Hepatocyte (in vitro differentiated cells): ENCODE data around the gene RBMXL2. TPM values are rescaled to one million over a fixed set of nuclear protein-coding genes. Genes with fewer than 3 reads are reported as not detected.

Experiments used
- DNase-seq: peaks from one replicate; pipeline ENCODE4 v3.0.0-alpha.2; 2016; ENCODE audit warnings: low spot score
- H2AFZ ChIP-seq: fragments of 200-600 bp; sonication (generic); 2 replicates; pipeline ENCODE4 v1.6.0; 2016; ENCODE audit warnings: antibody characterized with exemption, mild to moderate bottlenecking
- H3K27ac ChIP-seq: fragments of 200-600 bp; sonication (generic); 2 replicates; pipeline ENCODE4 v1.5.1; 2016; ENCODE audit warnings: mild to moderate bottlenecking
- H3K27me3 ChIP-seq: fragments of 200-600 bp; sonication (generic); 2 replicates; pipeline ENCODE4 v1.6.1; 2016
- H3K36me3 ChIP-seq: fragments of 200-600 bp; sonication (generic); replicated peaks from 2 replicates; pipeline ENCODE4 v1.5.1; 2016; ENCODE audit warnings: low read depth; ENCODE audit not compliant: insufficient read depth
- H3K4me1 ChIP-seq: fragments of 200-600 bp; sonication (generic); 2 replicates; pipeline ENCODE4 v1.5.1; 2016; ENCODE audit warnings: mild to moderate bottlenecking, moderate library complexity; ENCODE audit not compliant: insufficient read depth
- H3K4me2 ChIP-seq: fragments of 200-600 bp; sonication (generic); 2 replicates; pipeline ENCODE4 v1.6.0; 2016
- H3K4me3 ChIP-seq: fragments of 200-600 bp; sonication (generic); 2 replicates; pipeline ENCODE4 v1.5.1; 2016; ENCODE audit warnings: mild to moderate bottlenecking
- H3K79me2 ChIP-seq: fragments of 200-600 bp; sonication (generic); 2 replicates; pipeline ENCODE4 v1.6.0; 2017; ENCODE audit warnings: mild to moderate bottlenecking
- H3K9me2 ChIP-seq: fragments of 200-600 bp; sonication (generic); replicated peaks from 2 replicates; pipeline ENCODE4 v1.6.0; 2017; ENCODE audit warnings: mild to moderate bottlenecking; ENCODE audit not compliant: insufficient read depth
- H3K9me3 ChIP-seq: fragments of 200-600 bp; sonication (generic); 2 replicates; pipeline ENCODE4 v1.5.1; 2016; ENCODE audit warnings: low read depth, mild to moderate bottlenecking
- H4K20me1 ChIP-seq: fragments of 200-600 bp; sonication (generic); 2 replicates; pipeline ENCODE4 v1.6.0; 2016; ENCODE audit warnings: mild to moderate bottlenecking; ENCODE audit not compliant: insufficient read depth, poor library complexity, severe bottlenecking
- EZH2 ChIP-seq: fragments of 200-600 bp; sonication (generic); IDR thresholded peaks from 2 replicates; pipeline ENCODE4 v1.6.1; 2016; ENCODE audit warnings: antibody characterized with exemption, mild to moderate bottlenecking, borderline replicate concordance
- EZH2phosphoT487 ChIP-seq: fragments of 200-600 bp; sonication (generic); IDR thresholded peaks from one replicate; pipeline ENCODE4 v1.6.1; 2018; ENCODE audit warnings: antibody characterized with exemption, mild to moderate bottlenecking, low read depth, moderate library complexity; ENCODE audit not compliant: unreplicated experiment, severe bottlenecking
- WGBS: methylation state at CpG from one replicate; pipeline ENCODE4 v1.1.6; 2016; ENCODE audit warnings: low lambda C conversion rate; ENCODE audit errors: missing lambda C conversion rate; 5-methylcytosine and 5-hydroxymethylcytosine counted together
- polyA plus RNA-seq: library from polyadenylated mRNA; unstranded; fragments of >200 nt; fragmentation: Nextera tagmentation; extraction: Ambion mirVana; gene quantifications from 2 replicates; pipeline ENCODE4 v1.2.1, GENCODE V29; 2016
- total RNA-seq: library from RNA; depleted of rRNA; stranded (reverse); fragments of >200 nt; gene quantifications from 2 replicates; pipeline ENCODE4 v1.2.3, GENCODE V29; 2014
- TF ChIP-seq, protein P1 (sequence below): fragments of 200-600 bp; sonication (generic); IDR thresholded peaks from 2 replicates; pipeline ENCODE4 v1.5.1; 2016; ENCODE audit warnings: antibody characterized with exemption, mild to moderate bottlenecking; ENCODE audit not compliant: poor library complexity

The RBMXL2 gene
- total and polyA plus RNA-seq, 2 experiments from 2014 or later: 0.30 to 0.35 TPM

DNA sequence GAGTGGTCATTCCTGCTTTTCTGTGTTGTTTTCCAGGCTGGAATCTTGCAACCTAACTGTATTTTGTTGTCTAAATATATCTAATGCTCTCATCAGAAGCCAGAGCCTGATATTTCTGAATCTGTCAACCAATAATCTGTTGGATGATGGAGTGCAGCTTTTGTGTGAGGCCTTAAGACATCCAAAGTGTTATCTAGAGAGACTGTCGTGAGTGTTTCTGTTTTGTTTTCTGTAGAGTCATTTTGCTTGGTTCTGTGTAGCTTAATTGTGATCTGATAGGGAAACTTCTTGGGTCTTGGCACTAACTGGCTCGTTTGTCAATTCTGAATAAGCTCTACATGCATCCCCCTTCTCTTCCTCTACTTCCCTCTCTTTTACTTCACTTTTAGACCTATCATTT is 31.2 kb upstream of the RBMXL2 start:
- no peak overlapping the region for H3K4me2 ChIP-seq
- H3K4me1 ChIP-seq: no peaks in the 10 kb centered on the region
- peak overlapping the region; percentile 21 for H2AFZ ChIP-seq
- no peaks in the 10 kb centered on the region for H3K27me3 ChIP-seq
- no peaks in the 10 kb centered on the region for H3K9me3 ChIP-seq
- H3K79me2 ChIP-seq: no peaks in the 10 kb centered on the region
- H3K9me2 ChIP-seq: no peaks in the 10 kb centered on the region
- no peak for DNase-seq
- no peaks in the 10 kb centered on the region for H3K36me3 ChIP-seq
- TF ChIP-seq EZH2phosphoT487 (no peak), EZH2 (no peak)
- TF ChIP-seq, protein P1, sequence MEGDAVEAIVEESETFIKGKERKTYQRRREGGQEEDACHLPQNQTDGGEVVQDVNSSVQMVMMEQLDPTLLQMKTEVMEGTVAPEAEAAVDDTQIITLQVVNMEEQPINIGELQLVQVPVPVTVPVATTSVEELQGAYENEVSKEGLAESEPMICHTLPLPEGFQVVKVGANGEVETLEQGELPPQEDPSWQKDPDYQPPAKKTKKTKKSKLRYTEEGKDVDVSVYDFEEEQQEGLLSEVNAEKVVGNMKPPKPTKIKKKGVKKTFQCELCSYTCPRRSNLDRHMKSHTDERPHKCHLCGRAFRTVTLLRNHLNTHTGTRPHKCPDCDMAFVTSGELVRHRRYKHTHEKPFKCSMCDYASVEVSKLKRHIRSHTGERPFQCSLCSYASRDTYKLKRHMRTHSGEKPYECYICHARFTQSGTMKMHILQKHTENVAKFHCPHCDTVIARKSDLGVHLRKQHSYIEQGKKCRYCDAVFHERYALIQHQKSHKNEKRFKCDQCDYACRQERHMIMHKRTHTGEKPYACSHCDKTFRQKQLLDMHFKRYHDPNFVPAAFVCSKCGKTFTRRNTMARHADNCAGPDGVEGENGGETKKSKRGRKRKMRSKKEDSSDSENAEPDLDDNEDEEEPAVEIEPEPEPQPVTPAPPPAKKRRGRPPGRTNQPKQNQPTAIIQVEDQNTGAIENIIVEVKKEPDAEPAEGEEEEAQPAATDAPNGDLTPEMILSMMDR: no peak
- H3K4me3 ChIP-seq: no peak overlapping the region
- no peaks in the 10 kb centered on the region for H4K20me1 ChIP-seq
- H3K27ac ChIP-seq: no peak overlapping the region
- WGBS: 45% methylated on average over 2 of the region's 2 CpGs

DNA sequence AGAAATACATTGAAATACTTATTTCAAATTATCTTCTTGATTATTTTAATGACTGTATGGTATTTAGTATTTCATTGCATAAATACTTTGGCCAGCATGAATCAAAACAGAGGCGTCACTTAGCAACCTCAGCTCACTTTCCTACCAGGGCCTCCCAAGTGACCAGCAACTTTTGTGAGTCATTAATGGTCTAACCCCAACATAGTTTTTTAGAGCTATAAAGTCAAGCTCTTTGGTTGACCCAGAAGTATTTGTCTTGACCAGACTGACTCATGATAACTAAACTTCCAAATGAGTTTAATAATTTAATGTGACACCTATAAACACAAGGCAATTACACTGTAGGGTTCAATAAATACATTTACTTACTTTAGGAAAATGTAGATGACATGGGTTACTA is 27.9 kb upstream of the RBMXL2 start:
- Histone ChIP-seq H2AFZ (no peak overlapping the region), H3K36me3 (no peaks in the 10 kb centered on the region), H3K27ac (no peak overlapping the region), H3K79me2 (no peaks in the 10 kb centered on the region), H3K4me1 (no peaks in the 10 kb centered on the region), H4K20me1 (no peaks in the 10 kb centered on the region), H3K4me3 (no peak overlapping the region), H3K9me3 (no peaks in the 10 kb centered on the region), H3K9me2 (no peaks in the 10 kb centered on the region), H3K4me2 (no peak overlapping the region), H3K27me3 (no peaks in the 10 kb centered on the region)
- TF ChIP-seq, protein P1: no peak
- TF ChIP-seq EZH2 (no peak), EZH2phosphoT487 (no peak)
- 91% methylated on average over 1 of the region's 1 CpG for WGBS
- no peak for DNase-seq

DNA sequence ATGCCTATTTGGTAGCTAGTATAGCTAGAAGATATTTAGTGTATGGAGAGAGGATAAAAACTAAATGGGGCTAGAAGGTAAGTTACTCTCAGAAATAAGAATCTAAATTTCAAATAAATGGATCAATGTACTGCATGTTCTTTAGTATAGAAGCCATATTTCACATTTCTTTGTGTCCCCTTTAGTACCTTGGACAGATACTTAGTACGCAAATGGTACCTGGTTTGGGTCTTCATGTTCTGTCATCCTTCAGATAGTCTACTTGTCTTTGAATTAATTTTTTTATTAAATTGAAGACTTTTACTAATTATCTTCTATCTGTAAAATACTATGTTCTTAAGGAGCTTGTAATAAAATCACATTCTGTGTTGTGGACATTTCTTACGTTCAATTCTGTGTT is 26.3 kb upstream of the RBMXL2 start:
- TF ChIP-seq EZH2phosphoT487 (no peak), EZH2 (no peak)
- TF ChIP-seq, protein P1: no peak
- Histone ChIP-seq H3K36me3 (no peaks in the 10 kb centered on the region), H3K4me2 (no peak overlapping the region), H3K4me3 (no peak overlapping the region), H3K4me1 (no peaks in the 10 kb centered on the region), H3K9me2 (no peaks in the 10 kb centered on the region), H4K20me1 (no peaks in the 10 kb centered on the region), H2AFZ (no peak overlapping the region), H3K79me2 (no peaks in the 10 kb centered on the region), H3K27ac (no peak overlapping the region), H3K27me3 (no peaks in the 10 kb centered on the region), H3K9me3 (no peaks in the 10 kb centered on the region)
- WGBS: 96% methylated on average over 2 of the region's 2 CpGs
- no peak for DNase-seq

DNA sequence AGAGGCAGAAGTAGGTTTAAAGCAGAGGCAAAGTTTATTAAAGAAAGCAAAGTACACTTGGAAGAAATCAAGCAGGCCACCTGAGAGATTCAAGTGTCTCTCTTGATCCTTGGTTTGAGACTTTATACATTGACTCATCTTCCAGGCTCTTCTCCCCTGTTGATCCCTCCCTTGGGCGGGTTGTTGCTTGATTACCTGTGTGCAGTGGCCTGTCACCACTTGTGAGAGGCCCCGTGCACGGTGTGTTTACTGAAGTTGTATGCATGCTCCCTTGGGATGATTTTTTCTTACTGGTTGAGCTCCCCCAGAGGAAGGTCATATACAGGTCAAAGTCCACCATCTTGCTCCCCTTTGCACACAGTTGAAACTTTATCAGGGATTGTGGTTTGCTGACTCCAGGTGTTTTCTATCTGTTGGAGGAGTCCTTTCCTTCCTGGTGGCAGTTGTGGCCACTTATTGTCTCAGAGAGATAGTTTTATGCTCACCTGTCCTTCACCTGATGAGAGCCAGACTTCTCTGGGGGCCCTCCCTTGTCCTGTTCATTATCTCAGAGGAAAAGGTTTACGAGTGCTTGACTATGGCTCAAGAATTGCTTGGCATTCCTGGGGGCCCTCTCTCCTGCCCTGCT is 16.3 kb upstream of the RBMXL2 start:
- no peak for TF ChIP-seq EZH2phosphoT487
- peaks cover 9% of the 10 kb centered on the region for H3K4me1 ChIP-seq
- no peak overlapping the region for H3K4me3 ChIP-seq

More for the DNA sequence above, 16.3 kb upstream of the RBMXL2 start:
- H3K27me3 ChIP-seq: no peaks in the 10 kb centered on the region
- peak overlapping the region; percentile 93 for H3K27ac ChIP-seq
- H4K20me1 ChIP-seq: no peaks in the 10 kb centered on the region
- no peaks in the 10 kb centered on the region for H3K79me2 ChIP-seq
- H3K9me2 ChIP-seq: no peaks in the 10 kb centered on the region
- H3K36me3 ChIP-seq: no peaks in the 10 kb centered on the region
- WGBS: 30% methylated on average over 4 of the region's 4 CpGs
- H2AFZ ChIP-seq: no peak overlapping the region
- DNase-seq: peak; percentile 65
- peak overlapping the region; percentile 46 for H3K4me2 ChIP-seq
- no peaks in the 10 kb centered on the region for H3K9me3 ChIP-seq
